ENCODE results near the gene EHMT1. TPM values are rescaled to one million over a fixed set of nuclear protein-coding genes. Genes with fewer than 3 reads are reported as not detected.
"Not testable (repeated sequence)": the region's sequence is repeated elsewhere in the genome, so short reads cannot be mapped to it uniquely, and the experiment has no call there.

Gene EHMT1
- polyA plus RNA-seq, 1 donor, result 40.4 TPM

DNA sequence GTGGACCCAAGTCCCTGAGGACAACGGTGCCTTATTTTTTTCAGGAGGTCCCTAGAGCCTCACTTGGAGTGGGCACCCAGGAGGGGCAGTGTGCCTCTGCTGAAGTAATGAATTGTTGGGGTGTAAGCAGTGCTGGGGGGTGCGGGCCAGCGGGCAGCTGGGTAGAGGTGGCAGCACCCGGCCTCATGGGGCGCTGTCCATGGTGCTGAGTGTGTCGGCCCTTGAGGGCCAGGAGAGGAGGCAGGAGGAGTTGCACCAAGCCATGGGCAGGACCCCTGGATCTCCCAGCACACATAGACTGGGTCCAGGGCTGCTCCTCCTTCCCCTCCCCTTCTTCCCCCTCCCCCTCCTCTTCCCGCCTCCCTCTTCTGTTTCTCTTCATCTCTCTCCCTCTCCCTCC, 265.7 kb downstream of the EHMT1 start:
- DNase-seq (ENCODE audit: low read depth), result not testable (repeated sequence)

DNA sequence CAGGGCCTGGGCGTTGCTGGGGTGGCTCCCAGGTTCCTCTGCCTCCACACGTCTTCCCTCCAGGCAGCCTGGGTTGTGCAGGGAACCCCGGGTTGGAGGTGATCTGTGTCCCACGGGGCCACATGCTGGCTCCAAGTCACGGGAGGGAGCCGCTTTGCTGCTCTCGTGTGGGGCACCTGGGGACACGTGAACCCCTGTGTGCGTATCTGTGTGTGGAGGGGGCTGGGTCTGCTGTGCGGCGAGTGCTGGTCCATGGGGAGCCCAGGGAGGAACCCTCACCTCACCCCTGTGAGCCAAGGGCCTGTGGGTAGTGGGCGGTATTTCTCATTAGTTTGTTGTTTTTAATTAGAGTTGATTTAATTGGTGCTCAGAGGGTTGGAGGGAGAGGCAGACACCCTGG, 266.3 kb downstream of the EHMT1 start:
- not testable (repeated sequence) for DNase-seq (ENCODE audit: low read depth)

Other genes with a start within 250 kb of the EHMT1 start
- gene EXD3, start 195.8 kb upstream of the EHMT1 start, polyA plus RNA-seq (ENCODE audit: insufficient read length), result 13.0 TPM
- gene NOXA1, start 195.6 kb upstream of the EHMT1 start, polyA plus RNA-seq (ENCODE audit: insufficient read length), result 2.2 TPM
- 0.46 TPM for gene ENTPD8, start 177.6 kb upstream of the EHMT1 start, polyA plus RNA-seq (ENCODE audit: insufficient read length)
- 16.9 TPM for gene NSMF, start 159.7 kb upstream of the EHMT1 start, polyA plus RNA-seq (ENCODE audit: insufficient read length)
- gene PNPLA7, start 68.6 kb upstream of the EHMT1 start, polyA plus RNA-seq (ENCODE audit: insufficient read length), result 3.6 TPM
- 27.6 TPM for gene MRPL41, start 67.1 kb upstream of the EHMT1 start, polyA plus RNA-seq (ENCODE audit: insufficient read length)
- gene DPH7, start 40.1 kb upstream of the EHMT1 start, polyA plus RNA-seq (ENCODE audit: insufficient read length), result 28.0 TPM
- gene ZMYND19, start 28.5 kb upstream of the EHMT1 start, polyA plus RNA-seq (ENCODE audit: insufficient read length), result 17.7 TPM
- gene ARRDC1, start 13.3 kb upstream of the EHMT1 start, polyA plus RNA-seq (ENCODE audit: insufficient read length), result 43.3 TPM

Data from forelimb muscle (tissue), 1 donor.